ENCODE measurements around the gene PLEKHA7.

The PLEKHA7 gene

DNA sequence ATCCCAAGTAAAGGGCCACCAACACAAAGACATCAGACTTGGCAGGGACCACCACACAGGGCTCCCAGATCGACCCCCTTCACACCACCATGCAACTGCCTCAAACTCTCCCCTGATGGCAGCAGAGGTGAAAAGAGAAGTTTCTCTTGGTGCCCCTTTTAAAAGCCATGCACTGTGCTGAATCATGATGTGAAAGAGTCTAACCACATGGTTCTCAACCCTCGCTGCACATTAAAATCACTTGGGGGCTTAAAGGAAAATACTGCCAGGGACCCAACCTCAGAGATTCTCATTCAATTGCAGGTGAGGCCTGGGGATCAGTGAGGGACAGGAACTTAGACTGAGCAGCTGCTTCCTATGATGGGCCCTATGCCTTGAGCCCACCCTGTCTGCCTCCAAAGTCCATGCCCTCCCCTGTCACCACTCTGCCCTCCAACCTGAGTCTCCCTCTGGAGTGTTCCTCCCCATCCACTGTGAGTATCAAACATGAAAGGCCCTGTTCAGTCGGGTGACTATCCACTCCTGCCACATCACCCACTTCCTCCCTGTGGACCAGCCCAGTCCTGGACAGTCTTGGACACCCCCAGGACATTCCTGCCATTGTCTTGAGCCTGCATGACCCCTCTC lies 40.8 kb downstream of the PLEKHA7 start:
- TF ChIP-seq, protein P1, sequence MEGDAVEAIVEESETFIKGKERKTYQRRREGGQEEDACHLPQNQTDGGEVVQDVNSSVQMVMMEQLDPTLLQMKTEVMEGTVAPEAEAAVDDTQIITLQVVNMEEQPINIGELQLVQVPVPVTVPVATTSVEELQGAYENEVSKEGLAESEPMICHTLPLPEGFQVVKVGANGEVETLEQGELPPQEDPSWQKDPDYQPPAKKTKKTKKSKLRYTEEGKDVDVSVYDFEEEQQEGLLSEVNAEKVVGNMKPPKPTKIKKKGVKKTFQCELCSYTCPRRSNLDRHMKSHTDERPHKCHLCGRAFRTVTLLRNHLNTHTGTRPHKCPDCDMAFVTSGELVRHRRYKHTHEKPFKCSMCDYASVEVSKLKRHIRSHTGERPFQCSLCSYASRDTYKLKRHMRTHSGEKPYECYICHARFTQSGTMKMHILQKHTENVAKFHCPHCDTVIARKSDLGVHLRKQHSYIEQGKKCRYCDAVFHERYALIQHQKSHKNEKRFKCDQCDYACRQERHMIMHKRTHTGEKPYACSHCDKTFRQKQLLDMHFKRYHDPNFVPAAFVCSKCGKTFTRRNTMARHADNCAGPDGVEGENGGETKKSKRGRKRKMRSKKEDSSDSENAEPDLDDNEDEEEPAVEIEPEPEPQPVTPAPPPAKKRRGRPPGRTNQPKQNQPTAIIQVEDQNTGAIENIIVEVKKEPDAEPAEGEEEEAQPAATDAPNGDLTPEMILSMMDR (IDR thresholded peaks at IDR 0.05), result no peak
- no peak for DNase-seq
- Histone ChIP-seq H3K9me3 (no peaks in the 10 kb centered on the region), H3K27me3 (no peaks in the 10 kb centered on the region), H3K27ac (no peak overlapping the region), H3K36me3 (no peaks in the 10 kb centered on the region), H3K4me3 (no peak overlapping the region), H3K4me1 (peaks cover 0 to 14% (median 0%) of the 10 kb centered on the region in 4 donors)
- intact Hi-C loops (cut with DNase I; ENCODE audit: low total_unique reads), result no loop called here

DNA sequence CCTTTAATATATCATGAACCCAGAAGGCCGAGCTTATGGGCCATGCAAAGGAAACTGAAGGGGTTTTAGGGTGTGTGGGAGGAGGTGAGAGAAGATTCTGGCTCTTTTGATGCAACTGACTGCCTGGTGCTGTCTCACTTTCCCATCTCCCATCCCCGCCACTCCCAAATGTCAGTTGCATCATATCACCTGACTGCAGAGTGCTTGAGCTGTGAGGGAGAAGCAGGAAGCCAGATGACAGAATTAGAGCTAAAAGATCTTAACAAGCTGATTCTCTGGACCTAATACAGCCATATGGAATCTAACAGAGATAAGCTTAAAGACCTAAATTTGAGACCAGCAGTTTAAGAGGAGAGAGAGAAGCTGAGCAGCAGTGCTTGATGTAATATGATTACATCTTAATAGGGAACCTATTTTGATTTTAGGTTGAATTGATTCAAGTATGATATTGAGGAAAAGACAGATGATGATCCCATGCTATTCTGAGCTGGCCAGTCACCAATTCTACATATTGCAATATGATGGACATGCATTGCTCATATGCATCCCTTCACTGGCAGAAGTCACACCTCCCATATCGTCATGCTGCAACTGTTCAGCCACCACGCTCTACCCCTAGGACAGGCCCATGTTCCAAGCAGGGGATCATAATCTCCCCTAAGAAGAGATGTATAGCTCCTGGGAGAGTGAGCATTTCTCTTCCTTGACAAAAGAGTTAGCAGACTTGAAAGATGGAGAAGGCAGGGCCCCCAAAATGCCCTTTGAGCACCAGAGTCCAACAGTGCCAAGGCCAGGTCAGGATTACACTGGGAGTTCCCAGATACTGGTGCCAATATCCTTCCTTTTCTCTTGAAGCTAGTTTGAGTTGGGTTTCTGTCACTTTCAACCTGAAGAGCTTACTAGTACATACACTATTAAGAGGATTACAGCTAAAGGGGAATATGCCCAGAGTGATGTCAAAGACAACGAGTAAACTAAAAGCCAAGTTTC lies 44.9 kb downstream of the PLEKHA7 start:
- TF ChIP-seq, protein P1 (IDR thresholded peaks at IDR 0.05), result no peak
- no peak overlapping the region for H3K27ac ChIP-seq
- H3K9me3 ChIP-seq, result no peaks in the 10 kb centered on the region
- H3K4me3 ChIP-seq, result no peak overlapping the region
- peaks cover 0 to 12% (median 0%) of the 10 kb centered on the region in 4 donors for H3K4me1 ChIP-seq
- intact Hi-C loops (cut with DNase I; ENCODE audit: low total_unique reads), result no loop called here
- H3K36me3 ChIP-seq, result no peaks in the 10 kb centered on the region
- no peaks in the 10 kb centered on the region for H3K27me3 ChIP-seq
- no peak for DNase-seq

DNA sequence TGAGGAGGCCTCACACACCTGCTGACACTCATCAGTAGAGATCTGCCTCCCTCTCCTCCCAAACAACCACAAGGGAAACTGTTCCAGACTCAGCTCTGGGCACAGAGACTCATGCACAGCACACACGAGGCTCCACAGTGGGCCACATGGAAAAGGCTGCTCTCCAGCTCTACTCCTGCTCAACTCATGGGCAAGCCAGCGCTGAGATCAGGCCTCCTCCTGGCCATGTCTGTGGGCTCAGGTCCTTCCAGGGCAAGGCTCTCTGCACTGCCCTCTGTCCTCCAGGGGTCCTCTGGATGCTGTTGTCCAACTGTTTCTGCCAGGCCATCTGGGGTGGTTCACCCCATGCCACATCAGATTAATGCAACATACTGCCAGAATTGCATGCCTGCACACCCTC lies 46.0 kb downstream of the PLEKHA7 start:
- no peak overlapping the region for H3K27ac ChIP-seq

DNA sequence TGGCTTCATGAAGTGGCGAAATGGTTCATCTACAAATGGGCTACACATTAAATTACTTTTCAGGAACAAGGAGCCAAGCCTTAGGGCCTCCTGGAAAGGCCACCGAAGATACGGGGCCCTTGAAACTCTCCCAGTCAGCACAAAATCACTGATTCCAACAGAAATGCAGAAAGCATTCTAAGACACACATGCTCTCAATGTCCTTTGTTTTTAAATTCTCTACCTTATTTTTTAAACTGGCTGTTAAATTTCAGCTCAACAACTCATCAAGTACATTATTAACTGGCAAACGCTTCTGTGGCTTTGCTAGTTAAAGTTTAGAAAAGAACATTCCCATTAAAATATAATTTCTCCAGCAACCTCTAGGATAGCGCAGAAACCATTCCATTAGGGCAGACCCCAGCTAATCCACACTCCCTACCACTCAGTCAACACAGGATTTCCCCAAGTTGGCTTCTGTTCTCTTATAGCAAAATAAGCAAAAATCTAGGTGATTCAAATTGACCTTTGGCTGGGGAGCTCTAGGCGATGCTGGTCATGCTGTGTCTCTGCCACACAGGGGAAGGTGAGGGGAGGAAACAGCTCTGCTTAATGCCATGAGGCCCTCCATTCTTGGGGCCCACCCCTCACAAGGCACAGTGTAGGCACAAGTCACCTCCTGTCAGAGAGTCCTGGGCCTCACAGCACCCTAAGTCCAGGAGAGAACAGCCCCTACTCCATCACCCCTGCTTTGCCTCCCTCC lies 47.1 kb downstream of the PLEKHA7 start:
- Histone ChIP-seq H3K36me3 (no peaks in the 10 kb centered on the region), H3K27me3 (no peaks in the 10 kb centered on the region), H3K9me3 (no peaks in the 10 kb centered on the region), H3K4me3 (no peak overlapping the region), H3K4me1 (peaks cover 0 to 12% (median 0%) of the 10 kb centered on the region in 4 donors), H3K27ac (no peak overlapping the region)
- intact Hi-C loops (cut with DNase I; ENCODE audit: low total_unique reads), result no loop called here
- DNase-seq, result no peak
- TF ChIP-seq, protein P1 (IDR thresholded peaks at IDR 0.05), result no peak

More for the DNA sequence above, 46.0 kb downstream of the PLEKHA7 start:
- TF ChIP-seq, protein P1 (IDR thresholded peaks at IDR 0.05), result no peak
- Histone ChIP-seq H3K27me3 (no peaks in the 10 kb centered on the region), H3K36me3 (no peaks in the 10 kb centered on the region), H3K4me3 (no peak overlapping the region), H3K4me1 (peaks cover 0 to 12% (median 0%) of the 10 kb centered on the region in 4 donors), H3K9me3 (no peaks in the 10 kb centered on the region)
- no peak for DNase-seq
- intact Hi-C loops (cut with DNase I; ENCODE audit: low total_unique reads), result no loop called here

DNA sequence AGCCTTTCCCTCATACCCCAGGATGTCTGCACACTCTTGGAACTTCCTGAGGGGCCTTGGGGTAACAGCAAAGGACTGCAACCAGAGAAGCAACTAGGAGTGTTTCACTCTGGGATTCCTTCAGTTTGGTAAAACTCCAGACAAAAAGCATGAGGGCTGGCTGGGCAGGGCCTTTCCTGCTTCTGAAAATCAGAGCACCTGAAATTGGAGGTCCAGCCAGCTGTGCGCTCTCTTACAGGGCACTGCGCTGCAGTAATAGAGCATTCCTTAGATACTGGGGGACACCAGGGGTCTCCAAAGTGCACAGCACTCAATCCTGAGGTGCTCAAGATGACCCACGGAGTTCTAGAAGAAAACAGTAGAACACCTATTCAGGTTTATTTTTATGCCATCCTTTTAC lies 49.7 kb downstream of the PLEKHA7 start:
- no peaks in the 10 kb centered on the region for H3K36me3 ChIP-seq
- no peaks in the 10 kb centered on the region for H3K27me3 ChIP-seq
- H3K27ac ChIP-seq, result no peak overlapping the region
- peaks cover 0 to 14% (median 0%) of the 10 kb centered on the region in 4 donors for H3K4me1 ChIP-seq
- intact Hi-C loops (cut with DNase I; ENCODE audit: low total_unique reads), result no loop called here
- no peak for DNase-seq
- H3K9me3 ChIP-seq, result no peaks in the 10 kb centered on the region
- no peak overlapping the region for H3K4me3 ChIP-seq
- TF ChIP-seq, protein P1 (IDR thresholded peaks at IDR 0.05), result no peak

All from tibial artery (tissue), 4 donors.